ENCODE data around the gene HFE. TPM values are rescaled to one million over a fixed set of nuclear protein-coding genes. Genes with fewer than 3 reads are reported as not detected.

Gene HFE
- total RNA-seq, 4 donors from 2014 or later, result 1.2 to 8.4 (median 6.2) TPM

- intact Hi-C loops (cut with DNase I; ENCODE audit: low total_unique reads), result loop anchor here (10.0 kb wide), 1 partner anchor 50 kb away; a partner anchor contains a TSS
- no peaks in the 10 kb centered on the region for H3K27me3 ChIP-seq
- no peak overlapping the region for H3K27ac ChIP-seq
- no peaks in the 10 kb centered on the region for H3K9me3 ChIP-seq
- no peak for DNase-seq
- TF ChIP-seq POLR2A (IDR thresholded peaks at IDR 0.05) (no peak), CTCF (IDR thresholded peaks at IDR 0.05) (no peak)
- H3K4me3 ChIP-seq, result no peak overlapping the region
- peaks cover 0 to 3% of the 10 kb centered on the region in 2 donors for H3K4me1 ChIP-seq
- H3K36me3 ChIP-seq, result no peaks in the 10 kb centered on the region
Observed at GRCh38 chr6:26105109-26105730, 18.0 kb downstream of the HFE start.

GRCh38 chr6:26105842-26106241 lies 18.6 kb downstream of the HFE start:
- intact Hi-C loops (cut with DNase I; ENCODE audit: low total_unique reads), result loop anchor here (10.0 kb wide), 1 partner anchor 49 kb away; a partner anchor contains a TSS

GRCh38 chr6:26107935-26108334 lies 20.7 kb downstream of the HFE start:
- H3K4me3 ChIP-seq, result no peak overlapping the region
- TF ChIP-seq POLR2A (IDR thresholded peaks at IDR 0.05) (no peak), CTCF (IDR thresholded peaks at IDR 0.05) (no peak)

More at GRCh38 chr6:26105842-26106241, 18.6 kb downstream of the HFE start:
- Histone ChIP-seq H3K27ac (no peak overlapping the region), H3K9me3 (no peaks in the 10 kb centered on the region), H3K4me3 (no peak overlapping the region), H3K27me3 (no peaks in the 10 kb centered on the region), H3K4me1 (peaks cover 0 to 3% of the 10 kb centered on the region in 2 donors), H3K36me3 (no peaks in the 10 kb centered on the region)
- TF ChIP-seq POLR2A (IDR thresholded peaks at IDR 0.05) (no peak), CTCF (IDR thresholded peaks at IDR 0.05) (no peak)
- no peak for DNase-seq

GRCh38 chr6:26109772-26110171 lies 22.5 kb downstream of the HFE start:
- Histone ChIP-seq H3K4me1 (no peaks in the 10 kb centered on the region), H3K27me3 (no peaks in the 10 kb centered on the region), H3K4me3 (no peak overlapping the region), H3K9me3 (no peaks in the 10 kb centered on the region), H3K27ac (no peak overlapping the region), H3K36me3 (no peaks in the 10 kb centered on the region)
- TF ChIP-seq POLR2A (IDR thresholded peaks at IDR 0.05) (no peak), CTCF (IDR thresholded peaks at IDR 0.05) (no peak)
- no peak for DNase-seq
- intact Hi-C loops (cut with DNase I; ENCODE audit: low total_unique reads), result loop anchor here (10.0 kb wide), 1 partner anchor 45 kb away; a partner anchor contains a TSS

More at GRCh38 chr6:26107935-26108334, 20.7 kb downstream of the HFE start:
- Histone ChIP-seq H3K27me3 (no peaks in the 10 kb centered on the region), H3K9me3 (no peaks in the 10 kb centered on the region), H3K36me3 (no peaks in the 10 kb centered on the region), H3K4me1 (peaks cover 0 to 3% of the 10 kb centered on the region in 2 donors), H3K27ac (no peak overlapping the region)
- intact Hi-C loops (cut with DNase I; ENCODE audit: low total_unique reads), result loop anchor here (10.0 kb wide), 1 partner anchor 47 kb away; a partner anchor contains a TSS
- DNase-seq, result no peak

GRCh38 chr6:26113570-26113969 lies 26.3 kb downstream of the HFE start:
- intact Hi-C loops (cut with DNase I; ENCODE audit: low total_unique reads), result no loop called here
- H3K36me3 ChIP-seq, result no peaks in the 10 kb centered on the region
- H3K9me3 ChIP-seq, result no peaks in the 10 kb centered on the region
- no peak for DNase-seq
- no peak for TF ChIP-seq CTCF (IDR thresholded peaks at IDR 0.05)
- TF ChIP-seq POLR2A (IDR thresholded peaks at IDR 0.05), result no peak
- no peaks in the 10 kb centered on the region for H3K4me1 ChIP-seq
- no peak overlapping the region for H3K27ac ChIP-seq
- H3K27me3 ChIP-seq, result no peaks in the 10 kb centered on the region
- H3K4me3 ChIP-seq, result no peak overlapping the region
